Mesenteric fat pad (tissue), 1 donor: ENCODE results near the gene F12. TPM values are rescaled to one million over a fixed set of nuclear protein-coding genes. Genes with fewer than 3 reads are reported as not detected.

Experiments
- DNase-seq: peaks from one replicate; pipeline ENCODE4 v3.0.0-alpha.2; 2020; ENCODE audit warnings: low spot score
- total RNA-seq: library from RNA; stranded (reverse); fragmentation: NEBNext Ultra II Directional; extraction: Animal tissue kit (Norgen Biotek cat#: 25700); gene quantifications from one replicate; pipeline ENCODE4 v1.2.1, GENCODE V29; 2021
- donor health status: DM: yes; HTN: yes; CAD: no.

The F12 gene
- total RNA-seq, 1 donor from 2014 or later = not detected

- DNase-seq = no peak
These were observed 37.1 kb upstream of the F12 start, which contains the start of gene PRR7 for GRCh38 chr5:177446200-177447065. Gene PRR7 (plus strand): TSS chr5:177446814. CDS start chr5:177455068, 8,254 bp downstream.

- DNase-seq = no peak
These were observed 36.5 kb upstream of the F12 start for GRCh38 chr5:177445917-177446199.

- no peak for DNase-seq
These were observed 35.9 kb upstream of the F12 start for GRCh38 chr5:177445052-177445916.

- DNase-seq = no peak
These were observed 35.0 kb upstream of the F12 start for GRCh38 chr5:177444106-177445051.

- DNase-seq = no peak
These were observed 34.0 kb upstream of the F12 start for GRCh38 chr5:177443144-177443983.

GRCh38 chr5:177442066-177442826, 32.9 kb upstream of the F12 start:
- no peak for DNase-seq

GRCh38 chr5:177440990-177441780, 31.8 kb upstream of the F12 start:
- no peak for DNase-seq

GRCh38 chr5:177440211-177440989, 31.0 kb upstream of the F12 start:
- DNase-seq = no peak

- DNase-seq = no peak
These were observed 30.2 kb upstream of the F12 start for GRCh38 chr5:177439518-177440053.

- DNase-seq = no peak
These were observed 29.1 kb upstream of the F12 start for GRCh38 chr5:177438468-177438867.

GRCh38 chr5:177437623-177438022, 28.3 kb upstream of the F12 start:
- no peak for DNase-seq

GRCh38 chr5:177435847-177436536, 26.6 kb upstream of the F12 start:
- DNase-seq = no peak

- no peak for DNase-seq
These were observed 25.8 kb upstream of the F12 start for GRCh38 chr5:177434942-177435738.

- DNase-seq = no peak
These were observed 25.1 kb upstream of the F12 start for GRCh38 chr5:177434437-177434836.

- DNase-seq = no peak
These were observed 24.4 kb upstream of the F12 start for GRCh38 chr5:177433658-177434217.
